Measurements from ENCODE around the gene ZNF836.

ZNF836 gene

GRCh38 chr19:52142001-52142595 is 29.3 kb downstream of the ZNF836 start:
- no peak overlapping the region for H3K27ac Mint-ChIP-seq
- H3K9me3 Mint-ChIP-seq, result peaks cover 36% of the 10 kb centered on the region

DNA sequence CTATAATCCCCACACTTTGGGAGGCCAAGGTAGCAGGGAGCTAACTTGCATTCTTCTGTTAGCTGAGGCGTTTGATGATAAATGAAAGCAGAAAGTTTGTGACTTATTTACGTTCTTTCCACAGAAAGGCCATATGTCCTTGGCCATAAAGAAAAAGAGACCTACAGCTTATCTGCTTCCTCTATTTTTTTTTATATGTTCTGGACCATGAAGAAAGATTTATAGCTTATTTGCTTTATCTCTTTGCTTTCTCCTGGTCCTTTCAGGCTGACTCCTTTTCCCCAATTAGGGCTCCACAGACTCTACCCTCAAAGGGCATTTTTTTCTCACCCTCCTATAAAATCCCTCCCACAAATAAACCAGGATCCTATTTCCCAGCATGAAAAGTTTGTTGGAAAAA is 30.2 kb downstream of the ZNF836 start:
- Mint-ChIP-seq H3K27me3 (ENCODE audit: low read depth) (no peaks in the 10 kb centered on the region), H3K4me1 (peaks cover 14% of the 10 kb centered on the region), H3K4me3 (peak overlapping the region; percentile 14 to 68 (median 49)), H3K36me3 (ENCODE audit: low read depth) (peaks cover 37% of the 10 kb centered on the region), H3K27ac (peak overlapping the region in 2 of 3 experiments; percentile 28 to 60), H3K9me3 (peaks cover 35% of the 10 kb centered on the region)
- TF ChIP-seq CTCF (IDR thresholded peaks at IDR 0.05; ENCODE audit: unreplicated experiment in 3 of 3), result no peak

More at GRCh38 chr19:52142001-52142595, 29.3 kb downstream of the ZNF836 start:
- H3K4me3 Mint-ChIP-seq, result peak overlapping the region in 1 of 3 experiments; percentile 49
- no peaks in the 10 kb centered on the region for H3K27me3 Mint-ChIP-seq (ENCODE audit: low read depth)
- H3K4me1 Mint-ChIP-seq, result peaks cover 14% of the 10 kb centered on the region
- TF ChIP-seq CTCF (IDR thresholded peaks at IDR 0.05; ENCODE audit: unreplicated experiment in 3 of 3), result no peak
- peaks cover 37% of the 10 kb centered on the region for H3K36me3 Mint-ChIP-seq (ENCODE audit: low read depth)

DNA sequence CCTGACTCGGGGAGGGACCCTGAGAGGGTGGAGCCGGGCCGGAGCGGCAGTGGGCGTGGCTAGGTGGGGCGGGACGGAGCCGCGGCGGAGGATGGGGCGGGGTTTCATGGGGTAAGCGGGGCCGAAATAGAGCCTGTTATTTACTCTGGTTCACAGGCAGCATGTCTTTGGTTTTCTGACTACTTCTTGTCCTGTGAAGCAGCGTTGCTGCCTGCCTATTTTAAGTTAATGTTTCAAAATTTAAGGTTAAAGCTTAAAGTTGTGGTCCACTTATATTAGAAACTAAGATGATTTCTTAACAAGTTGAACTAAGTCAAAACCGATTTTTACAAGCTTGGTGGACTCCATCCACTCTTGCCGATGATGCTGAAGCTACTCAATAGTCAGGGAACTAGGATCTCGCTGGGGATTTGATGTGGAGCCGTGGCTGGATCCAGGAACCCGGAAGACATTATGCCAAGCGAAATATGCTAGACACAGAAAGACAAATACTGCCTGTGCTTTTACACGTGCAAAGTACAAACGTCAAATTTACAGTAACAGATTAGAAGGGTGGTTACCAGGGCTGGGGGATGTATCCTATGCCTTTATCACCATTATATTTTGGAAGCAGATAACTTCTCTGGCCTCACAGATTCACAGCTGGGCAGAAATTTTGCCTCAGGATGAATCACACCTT is 31.2 kb downstream of the ZNF836 start:
- no peak for TF ChIP-seq CTCF (IDR thresholded peaks at IDR 0.05; ENCODE audit: unreplicated experiment in 3 of 3)

DNA sequence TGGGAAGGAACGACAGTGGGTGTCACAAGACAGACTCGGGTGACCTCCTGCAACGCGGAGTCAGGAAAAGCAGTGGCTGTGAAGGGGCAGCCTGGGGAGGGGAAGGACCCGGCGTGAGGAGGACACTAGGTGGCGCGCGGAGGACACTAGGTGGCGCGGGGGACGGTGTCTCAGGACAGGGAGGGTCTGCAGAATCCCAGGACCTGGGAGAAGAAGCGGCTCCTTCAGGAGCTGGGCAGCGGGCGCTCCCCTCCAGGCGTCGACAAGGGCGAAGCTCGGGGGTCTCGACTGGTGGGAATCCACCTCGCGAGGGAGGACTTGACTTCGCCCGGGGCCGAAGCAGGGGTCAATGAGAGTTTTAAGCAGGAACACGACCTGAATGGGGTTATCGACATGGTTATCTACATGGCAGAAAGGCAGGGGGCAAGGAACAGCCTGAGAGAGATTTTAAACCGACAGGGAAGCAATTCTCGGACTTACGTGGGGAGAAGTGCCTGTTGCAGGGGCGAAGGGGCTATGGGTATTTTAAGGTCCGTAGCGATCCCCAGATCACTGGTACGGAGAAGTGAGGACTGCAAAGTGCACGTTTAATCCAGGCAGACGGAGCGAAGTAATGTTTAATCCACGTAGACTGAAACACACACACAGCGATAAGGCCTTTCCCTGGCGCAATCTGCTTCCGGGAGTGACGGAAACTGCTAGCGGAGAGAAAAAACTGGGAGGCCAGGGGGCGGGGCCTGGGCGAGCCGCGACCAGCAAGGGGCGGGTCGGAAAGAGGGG is 32.0 kb downstream of the ZNF836 start, which contains the start of gene ZNF616:
Gene ZNF616, minus strand, starts transcription at position 687 of the 780 bp plus-strand sequence. CDS start 9,426 bp downstream, outside the sequence.
- peaks cover 47% of the 10 kb centered on the region for H3K9me3 Mint-ChIP-seq
- peak; percentile 69 to 83 (median 70) for TF ChIP-seq CTCF (IDR thresholded peaks at IDR 0.05; ENCODE audit: unreplicated experiment in 3 of 3)
- peak within 1 kb of the TSS; percentile 96 to 99 (median 96) for H3K4me3 Mint-ChIP-seq
- H3K27me3 Mint-ChIP-seq (ENCODE audit: low read depth), result no peaks in the 10 kb centered on the region
- peak within 1 kb of the TSS; percentile 88 to 98 (median 97) for H3K27ac Mint-ChIP-seq
- H3K4me1 Mint-ChIP-seq, result peaks cover 14% of the 10 kb centered on the region
- peaks cover 49% of the 10 kb centered on the region for H3K36me3 Mint-ChIP-seq (ENCODE audit: low read depth)

More for the DNA sequence above, 31.2 kb downstream of the ZNF836 start:
- Mint-ChIP-seq H3K4me1 (peaks cover 14% of the 10 kb centered on the region), H3K27ac (peak overlapping the region; percentile 88 to 98 (median 97)), H3K27me3 (ENCODE audit: low read depth) (no peaks in the 10 kb centered on the region), H3K4me3 (peak overlapping the region; percentile 96 to 99 (median 96)), H3K9me3 (peaks cover 39% of the 10 kb centered on the region), H3K36me3 (ENCODE audit: low read depth) (peaks cover 47% of the 10 kb centered on the region)

DNA sequence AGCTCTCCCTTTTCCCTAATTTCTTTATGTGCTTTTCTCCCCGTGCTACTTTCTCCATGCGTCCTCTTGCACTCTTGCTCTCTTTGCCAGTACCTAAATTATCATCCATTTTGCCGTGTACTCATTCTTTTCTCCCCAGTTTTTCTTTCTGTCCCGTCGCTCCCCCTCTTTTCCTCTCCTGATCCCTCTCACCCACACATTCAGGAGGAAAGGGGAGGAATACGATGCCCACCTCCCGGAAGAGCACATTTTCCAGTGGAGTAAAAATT is 32.5 kb downstream of the ZNF836 start:
- Mint-ChIP-seq H3K4me3 (peak overlapping the region; percentile 96 to 99 (median 96)), H3K27me3 (ENCODE audit: low read depth) (no peaks in the 10 kb centered on the region), H3K36me3 (ENCODE audit: low read depth) (peaks cover 54% of the 10 kb centered on the region), H3K27ac (peak overlapping the region; percentile 88 to 98 (median 97)), H3K4me1 (peaks cover 14% of the 10 kb centered on the region), H3K9me3 (peaks cover 52% of the 10 kb centered on the region)
- TF ChIP-seq CTCF (IDR thresholded peaks at IDR 0.05; ENCODE audit: unreplicated experiment in 3 of 3), result no peak

All from nephron (organoid).